ENCODE results near the gene SLC2A1. TPM values are rescaled to one million over a fixed set of nuclear protein-coding genes. Genes with fewer than 3 reads are reported as not detected.

SLC2A1 gene
- total and polyA plus RNA-seq, 12 donors, result 4.6 to 123 (median 24.3) TPM

DNA sequence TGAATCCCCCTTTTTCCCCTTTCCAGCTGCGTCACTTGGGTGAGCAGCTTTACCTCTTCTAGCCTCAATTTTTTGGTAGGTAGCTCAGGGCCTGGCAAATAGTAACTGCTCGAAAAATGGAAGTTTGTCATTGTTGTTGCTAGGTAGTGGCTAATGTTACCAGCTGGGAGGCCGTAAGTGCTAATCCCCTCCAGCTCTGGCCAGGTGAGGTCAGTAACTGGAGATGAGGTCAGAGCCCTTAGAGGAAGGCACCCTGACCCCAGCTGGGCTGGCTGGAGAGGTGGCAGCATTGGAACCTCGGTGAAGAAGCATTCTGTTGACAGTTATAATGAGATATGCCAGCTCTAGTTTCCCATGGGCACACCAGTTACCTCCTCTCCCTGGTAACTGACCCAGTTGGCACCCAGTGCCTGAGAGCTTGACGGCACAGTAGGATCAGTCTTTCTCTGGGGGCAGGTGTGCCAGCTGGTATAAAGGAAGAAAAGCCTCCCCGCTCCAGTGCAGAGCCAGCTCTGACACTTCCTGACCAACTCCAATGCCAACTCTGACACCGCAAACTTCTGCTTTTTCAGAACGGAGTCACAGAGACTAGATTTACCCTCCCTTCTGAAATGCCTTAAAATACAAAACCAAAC is 35.0 kb upstream of the SLC2A1 start:
- no peak overlapping the region for H3K4me3 ChIP-seq
- H3K27ac ChIP-seq, result no peak overlapping the region
- no peak for TF ChIP-seq POLR2A (IDR thresholded peaks at IDR 0.05)
- TF ChIP-seq, protein P1, sequence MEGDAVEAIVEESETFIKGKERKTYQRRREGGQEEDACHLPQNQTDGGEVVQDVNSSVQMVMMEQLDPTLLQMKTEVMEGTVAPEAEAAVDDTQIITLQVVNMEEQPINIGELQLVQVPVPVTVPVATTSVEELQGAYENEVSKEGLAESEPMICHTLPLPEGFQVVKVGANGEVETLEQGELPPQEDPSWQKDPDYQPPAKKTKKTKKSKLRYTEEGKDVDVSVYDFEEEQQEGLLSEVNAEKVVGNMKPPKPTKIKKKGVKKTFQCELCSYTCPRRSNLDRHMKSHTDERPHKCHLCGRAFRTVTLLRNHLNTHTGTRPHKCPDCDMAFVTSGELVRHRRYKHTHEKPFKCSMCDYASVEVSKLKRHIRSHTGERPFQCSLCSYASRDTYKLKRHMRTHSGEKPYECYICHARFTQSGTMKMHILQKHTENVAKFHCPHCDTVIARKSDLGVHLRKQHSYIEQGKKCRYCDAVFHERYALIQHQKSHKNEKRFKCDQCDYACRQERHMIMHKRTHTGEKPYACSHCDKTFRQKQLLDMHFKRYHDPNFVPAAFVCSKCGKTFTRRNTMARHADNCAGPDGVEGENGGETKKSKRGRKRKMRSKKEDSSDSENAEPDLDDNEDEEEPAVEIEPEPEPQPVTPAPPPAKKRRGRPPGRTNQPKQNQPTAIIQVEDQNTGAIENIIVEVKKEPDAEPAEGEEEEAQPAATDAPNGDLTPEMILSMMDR (IDR thresholded peaks at IDR 0.05), result no peak
- WGBS, 4 donors, result 66 to 77% (median 74%) methylated on average over 6 to 8 of the region's 8 CpGs
- DNase-seq, result peak in 1 of 7 donors; percentile 16
- H3K27me3 ChIP-seq, result no peaks in the 10 kb centered on the region
- H3K9me3 ChIP-seq (replicated peaks in 1 of 3), result no peaks in the 10 kb centered on the region
- H3K36me3 ChIP-seq (replicated peaks in 1 of 2), result no peaks in the 10 kb centered on the region
- intact Hi-C loops (cut with DNase I), result no loop called here
- H3K4me1 ChIP-seq (replicated peaks in 1 of 2), result no peaks in the 10 kb centered on the region

DNA sequence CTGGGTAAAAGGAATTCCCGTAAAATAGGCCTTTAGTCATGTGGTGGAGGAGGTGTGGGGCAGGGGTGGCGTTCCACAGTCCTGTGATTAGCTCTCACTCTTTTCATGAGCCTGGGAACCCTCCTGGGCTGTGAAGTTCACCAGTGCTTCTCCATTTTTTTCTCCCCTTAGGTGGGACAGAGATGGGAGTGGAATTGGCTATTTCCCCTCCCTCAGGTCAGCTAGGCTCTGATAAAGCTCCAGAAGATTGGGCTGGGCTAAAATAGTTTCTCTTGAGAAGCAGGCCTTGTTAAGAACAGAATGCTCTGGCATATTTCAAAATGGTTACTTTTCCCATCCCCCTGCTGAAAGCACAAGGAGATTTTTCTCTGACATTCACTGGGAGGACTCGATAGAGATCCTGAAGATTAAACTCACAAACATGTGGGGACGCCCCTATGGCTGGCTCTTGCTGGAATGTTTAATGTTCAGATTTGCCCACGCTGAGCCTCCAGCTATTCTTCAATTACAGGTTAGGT is 33.4 kb upstream of the SLC2A1 start:
- intact Hi-C loops (cut with DNase I), result no loop called here
- Histone ChIP-seq H3K27me3 (no peaks in the 10 kb centered on the region), H3K9me3 (replicated peaks in 1 of 3) (no peaks in the 10 kb centered on the region), H3K4me3 (no peak overlapping the region), H3K27ac (no peak overlapping the region), H3K4me1 (replicated peaks in 1 of 2) (no peaks in the 10 kb centered on the region), H3K36me3 (replicated peaks in 1 of 2) (no peaks in the 10 kb centered on the region)
- 85 to 92% (median 88%) methylated on average over 5 of the region's 5 CpGs for WGBS, 4 donors
- no peak for DNase-seq
- TF ChIP-seq, protein P1 (IDR thresholded peaks at IDR 0.05), result no peak
- no peak for TF ChIP-seq POLR2A (IDR thresholded peaks at IDR 0.05)

DNA sequence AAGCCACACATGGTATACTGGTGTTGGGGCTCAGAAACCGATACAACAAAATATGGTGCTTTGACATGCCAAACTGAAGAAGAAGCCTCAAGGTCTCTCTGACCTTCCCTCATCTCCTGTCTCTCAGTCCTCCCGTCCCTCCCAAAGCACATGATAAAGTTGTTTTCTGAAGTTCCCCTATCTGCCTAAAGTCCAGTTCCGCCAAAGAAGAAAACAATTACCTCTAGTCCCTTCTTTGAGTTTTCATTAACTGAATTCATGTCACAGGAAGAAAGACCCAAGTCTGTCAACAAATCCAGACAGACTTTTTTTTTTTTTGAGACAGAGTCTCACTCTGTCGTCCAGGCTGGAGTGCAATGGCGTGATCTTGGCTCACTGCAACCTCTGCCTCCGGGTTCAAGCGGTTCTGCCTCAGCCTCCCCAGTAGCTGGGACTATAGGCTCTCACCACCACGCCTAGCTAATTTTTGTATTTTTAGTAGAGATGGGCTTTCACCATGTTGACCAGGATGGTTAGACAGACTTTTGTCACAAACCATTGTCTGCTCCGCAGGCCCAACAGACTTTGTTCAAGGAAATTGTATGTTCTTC is 32.2 kb upstream of the SLC2A1 start:
- Histone ChIP-seq H3K4me3 (no peak overlapping the region), H3K4me1 (replicated peaks in 1 of 2) (no peaks in the 10 kb centered on the region), H3K27ac (no peak overlapping the region), H3K9me3 (replicated peaks in 1 of 3) (no peaks in the 10 kb centered on the region), H3K27me3 (no peaks in the 10 kb centered on the region), H3K36me3 (replicated peaks in 1 of 2) (no peaks in the 10 kb centered on the region)
- intact Hi-C loops (cut with DNase I), result no loop called here
- no peak for DNase-seq
- TF ChIP-seq, protein P1 (IDR thresholded peaks at IDR 0.05), result no peak
- WGBS, 4 donors, result 69 to 74% (median 71%) methylated on average over 9 of the region's 9 CpGs

DNA sequence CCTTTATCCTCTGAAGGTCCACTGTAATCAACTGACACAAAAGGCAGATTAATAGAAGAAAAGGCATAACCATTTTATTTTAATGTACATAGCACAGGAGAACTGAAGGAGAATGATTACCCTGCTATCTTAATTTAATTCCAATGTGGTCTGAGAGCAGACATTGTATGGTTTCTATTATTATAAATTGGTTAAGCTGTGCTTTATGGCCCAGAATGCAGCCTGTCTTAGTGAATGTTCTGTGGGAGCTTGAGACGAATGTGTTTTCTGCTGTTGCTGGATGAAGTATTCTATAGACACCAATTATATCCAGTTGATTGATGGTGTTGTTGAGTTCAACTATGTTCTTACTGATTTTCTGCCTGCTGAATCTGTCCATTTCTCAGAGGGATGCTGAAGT is 25.0 kb upstream of the SLC2A1 start:
- H3K4me3 ChIP-seq, result no peak overlapping the region
- H3K27ac ChIP-seq, result no peak overlapping the region
- H3K36me3 ChIP-seq (replicated peaks in 1 of 2), result no peaks in the 10 kb centered on the region
- intact Hi-C loops (cut with DNase I), result no loop called here
- H3K4me1 ChIP-seq (replicated peaks in 1 of 2), result no peaks in the 10 kb centered on the region
- DNase-seq, result no peak
- H3K27me3 ChIP-seq, result no peaks in the 10 kb centered on the region
- H3K9me3 ChIP-seq (replicated peaks in 1 of 3), result no peaks in the 10 kb centered on the region
- WGBS, 4 donors, result 82 to 93% (median 86%) methylated on average over 1 of the region's 1 CpG
- TF ChIP-seq, protein P1 (IDR thresholded peaks at IDR 0.05), result no peak
- no peak for TF ChIP-seq POLR2A (IDR thresholded peaks at IDR 0.05)
